A549 treated with CpdA at 1 μM for 4 hours (cell line): ENCODE results near the gene ZNF268. TPM values are rescaled to one million over a fixed set of nuclear protein-coding genes. Genes with fewer than 3 reads are reported as not detected.

Experiments
- total RNA-seq: library from RNA; stranded (reverse); fragments of 200-300 nt; extraction: Qiagen RNA extraction; gene quantifications from 5 replicates; pipeline ENCODE4 v1.2.3, GENCODE V29; 2022; ENCODE audit warnings: low read depth

ZNF268 gene
- total RNA-seq, result 8.6 to 20.0 TPM (median 10.4 TPM) in 5 replicates

GRCh38 chr12:133181238-133181959, at the start of gene ZNF268:
ZNF268 (plus strand) TSS chr12:133181495; CDS start chr12:133181998, 503 bp downstream.

DNA sequence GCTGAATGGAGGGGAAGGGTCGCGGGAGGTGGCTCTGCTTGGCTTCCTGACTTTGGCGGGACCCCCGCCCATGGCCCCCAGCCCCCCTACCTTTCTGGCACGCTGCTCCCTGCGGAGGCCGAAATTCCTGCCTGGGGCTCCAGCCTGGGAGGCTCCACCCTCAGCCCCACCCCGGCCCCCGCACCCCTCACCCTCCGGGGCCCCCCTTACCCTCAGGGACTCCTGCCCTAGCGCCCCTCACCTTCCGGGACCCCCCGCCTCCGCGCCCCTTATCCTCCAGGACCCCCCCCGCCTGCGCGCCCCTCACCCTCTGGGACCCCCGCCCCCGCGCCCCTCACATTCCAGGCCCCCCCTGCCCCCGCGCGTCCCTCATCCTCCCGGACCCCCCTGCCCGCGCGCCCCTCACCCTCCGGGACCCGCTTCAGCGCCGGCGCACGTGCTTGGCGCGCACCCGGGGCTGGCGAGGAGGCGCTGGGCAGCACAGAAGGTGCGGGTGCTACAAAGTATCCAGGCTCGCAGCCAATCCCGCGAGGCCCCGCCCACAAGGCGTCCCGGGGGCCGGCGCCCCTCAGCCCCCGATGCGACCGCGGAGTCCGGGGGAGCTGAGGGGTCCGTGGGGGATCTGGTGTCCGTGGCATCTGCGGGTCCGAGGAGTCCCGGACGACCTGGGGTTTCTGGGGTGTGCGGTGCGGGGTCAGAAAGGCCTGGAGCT, 54.3 kb downstream of the ZNF268 start, which contains the start of gene ANHX:
Gene ANHX, minus strand, starts transcription at position 477 of the 712 bp plus-strand sequence. CDS start 1,521 bp downstream, outside the sequence.

Other genes with a start within 250 kb of the ZNF268 start
- 3.1 to 5.6 TPM (median 3.4 TPM) in 5 replicates for gene ZNF605, start 225.2 kb upstream of the ZNF268 start, total RNA-seq
- 7.1 to 11.3 TPM (median 7.4 TPM) in 5 replicates for gene ZNF26, start 195.1 kb upstream of the ZNF268 start, total RNA-seq
- gene ZNF84, start 144.0 kb upstream of the ZNF268 start, total RNA-seq, result 11.8 to 15.7 TPM (median 12.4 TPM) in 5 replicates
- gene ZNF140, start 100.6 kb upstream of the ZNF268 start, total RNA-seq, result 9.5 to 10.3 TPM (median 9.9 TPM) in 5 replicates
- gene ZNF891, start 51.2 kb upstream of the ZNF268 start, total RNA-seq, result 0.38 to 0.47 TPM (median 0.43 TPM) in 5 replicates
- gene ZNF10, start 50.9 kb upstream of the ZNF268 start, total RNA-seq, result 1.4 to 2.3 TPM (median 1.8 TPM) in 5 replicates
- not detected in 5 replicates for gene ANHX, start 54.4 kb downstream of the ZNF268 start, total RNA-seq